HEK293 (cell line): Measurements from ENCODE around the gene CHST14.

Source experiments
- CTCF ChIA-PET: fragments of 350-600 bp; formaldehyde crosslinking; extraction: SDS; loops from one replicate; lab custom pipeline; 2021; ENCODE audit warnings: antibody characterized with exemption; lab: Yijun Ruan, JAX
- POLR2A ChIA-PET: fragments of 300-600 bp; formaldehyde crosslinking; extraction: SDS; loops from one replicate; lab custom pipeline; 2020; ENCODE audit warnings: antibody characterized with exemption, inconsistent platforms; lab: Yijun Ruan, JAX
- H3K27ac ChIP-seq: fragments of 200-500 bp; sonication (Bioruptor generic); 2 replicates; pipeline ENCODE4 v1.5.1; 2014; ENCODE audit warnings: low read depth, low read length, control low read depth, inconsistent platforms; ENCODE audit errors: extremely low read depth
- H3K36me3 ChIP-seq, 2 experiments: fragments of 200-500 bp in 1 of 2; sonication (Bioruptor generic) in 1 of 2; 1 replicate in 1 of 2; 2 replicates in 1 of 2; pipeline ENCODE4 v1.5.1; 2014 to 2017; ENCODE audit warnings: inconsistent platforms in 2 of 2, low read length in 2 of 2; ENCODE audit not compliant: control insufficient read depth in 2 of 2, insufficient read depth in 1 of 2
- H3K4me1 ChIP-seq: fragments of 200-500 bp; sonication (Bioruptor generic); 2 replicates; pipeline ENCODE4 v1.5.1; 2014; ENCODE audit warnings: mild to moderate bottlenecking, low read length, inconsistent platforms; ENCODE audit not compliant: control insufficient read depth, insufficient read depth
- H3K4me3 ChIP-seq: 2 replicates; pipeline ENCODE4 v1.5.1; 2011; ENCODE audit warnings: low read depth, mild to moderate bottlenecking, control low read depth, low read length, moderate library complexity
- H3K9me3 ChIP-seq: fragments of 200-500 bp; sonication (Bioruptor generic); 2 replicates; pipeline ENCODE4 v1.5.1; 2014; ENCODE audit warnings: low read depth, low read length, inconsistent platforms; ENCODE audit not compliant: control insufficient read depth, insufficient read depth
- HOXA7 ChIP-seq: sonication (generic); formaldehyde crosslinking; IDR thresholded peaks from 2 replicates; pipeline ENCODE4 v1.8.1; 2022; ENCODE audit warnings: missing genetic modification reagents, borderline replicate concordance
- OVOL3 ChIP-seq: fragments of 450-650 bp; formaldehyde crosslinking; IDR thresholded peaks from 2 replicates; pipeline ENCODE4 v1.5.1; 2016; ENCODE audit warnings: missing biosample characterization, missing genetic modification characterization
- PRDM1 ChIP-seq: fragments of 450-650 bp; formaldehyde crosslinking; IDR thresholded peaks from 2 replicates; pipeline ENCODE4; 2016; ENCODE audit warnings: missing biosample characterization, missing genetic modification characterization
- ZFP3 ChIP-seq: fragments of 450-650 bp; formaldehyde crosslinking; IDR thresholded peaks from 2 replicates; pipeline ENCODE4 v1.5.1; 2016; ENCODE audit warnings: low read depth, missing biosample characterization, missing genetic modification characterization
- ZNF169 ChIP-seq: fragments of 450-650 bp; formaldehyde crosslinking; IDR thresholded peaks from 2 replicates; pipeline ENCODE4 v1.5.1; 2016; ENCODE audit warnings: missing biosample characterization, missing genetic modification characterization
- ZNF211 ChIP-seq: fragments of 450-650 bp; formaldehyde crosslinking; IDR thresholded peaks from 2 replicates; pipeline ENCODE4 v1.5.1; 2016; ENCODE audit warnings: low read depth, missing biosample characterization, missing genetic modification characterization
- ZNF335 ChIP-seq: fragments of 450-650 bp; formaldehyde crosslinking; conservative IDR thresholded peaks from 2 replicates; pipeline ENCODE4 v1.5.1; 2016; ENCODE audit warnings: missing biosample characterization, missing genetic modification characterization
- ZNF518A ChIP-seq: fragments of 450-650 bp; formaldehyde crosslinking; conservative IDR thresholded peaks from 2 replicates; pipeline ENCODE4 v1.5.1; 2016; ENCODE audit warnings: low read depth, missing biosample characterization, missing genetic modification characterization
- ZNF555 ChIP-seq: fragments of 450-650 bp; formaldehyde crosslinking; conservative IDR thresholded peaks from 2 replicates; pipeline ENCODE4 v1.5.1; 2017; ENCODE audit warnings: missing biosample characterization, mild to moderate bottlenecking, missing genetic modification characterization, inconsistent platforms
- ZNF600 ChIP-seq: fragments of 450-650 bp; formaldehyde crosslinking; IDR thresholded peaks from 2 replicates; pipeline ENCODE4 v1.5.1; 2016; ENCODE audit warnings: missing biosample characterization, missing genetic modification characterization
- ZNF610 ChIP-seq: fragments of 450-650 bp; formaldehyde crosslinking; IDR thresholded peaks from 2 replicates; pipeline ENCODE4 v1.5.1; 2016; ENCODE audit warnings: missing biosample characterization, missing genetic modification characterization, borderline replicate concordance
- ZNF621 ChIP-seq: fragments of 450-650 bp; formaldehyde crosslinking; IDR thresholded peaks from 2 replicates; pipeline ENCODE4 v1.5.1; 2017; ENCODE audit warnings: missing biosample characterization, missing genetic modification characterization
- ZNF645 ChIP-seq: fragments of 450-650 bp; formaldehyde crosslinking; IDR thresholded peaks from 2 replicates; pipeline ENCODE4; 2016; ENCODE audit warnings: missing biosample characterization, missing genetic modification characterization
- ZNF658 ChIP-seq: fragments of 450-650 bp; formaldehyde crosslinking; IDR thresholded peaks from 2 replicates; pipeline ENCODE4; 2016; ENCODE audit warnings: missing biosample characterization, missing genetic modification characterization
- ZNF768 ChIP-seq: fragments of 450-650 bp; formaldehyde crosslinking; IDR thresholded peaks from 2 replicates; pipeline ENCODE4 v1.5.1; 2018; ENCODE audit warnings: missing biosample characterization, mild to moderate bottlenecking, missing genetic modification characterization
- ZXDB ChIP-seq: fragments of 450-650 bp; formaldehyde crosslinking; IDR thresholded peaks from 2 replicates; pipeline ENCODE4 v1.5.1; 2016; ENCODE audit warnings: missing biosample characterization, missing genetic modification characterization
- TF ChIP-seq, protein P1 (sequence below): fragments of 450-650 bp; formaldehyde crosslinking; IDR thresholded peaks from 2 replicates; pipeline ENCODE4 v1.5.1; 2016; ENCODE audit warnings: missing biosample characterization, missing genetic modification characterization

CHST14 gene

DNA sequence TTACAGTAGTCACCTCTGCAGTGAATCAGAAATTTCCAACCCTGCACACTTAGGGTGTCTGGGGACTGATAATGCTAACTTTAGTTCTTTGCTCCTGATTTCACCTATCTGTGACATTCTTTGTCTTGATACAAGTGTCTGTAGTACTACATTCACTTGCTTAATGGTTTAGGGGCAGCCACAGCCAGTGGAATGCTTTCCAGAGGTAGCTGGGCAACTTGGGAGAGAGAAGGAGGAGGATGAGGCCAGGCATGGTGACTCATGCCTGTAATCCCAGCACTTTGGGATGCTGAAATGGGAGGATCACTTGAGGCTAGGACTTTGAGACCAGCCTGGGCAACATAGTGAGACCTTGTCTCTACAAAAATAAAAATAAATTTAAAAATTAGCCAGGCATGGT lies 21.5 kb upstream of the CHST14 start (continued):
- TF ChIP-seq ZNF518A (tag by site-specific recombination) (no peak), ZNF335 (tag by site-specific recombination) (no peak), ZNF211 (no peak), PRDM1 (peak; percentile 61), ZXDB (tag by site-specific recombination) (no peak), HOXA7 (CRISPR knock-in tag) (no peak), ZNF768 (no peak), ZNF169 (tag by site-specific recombination) (no peak), OVOL3 (tag by site-specific recombination) (no peak), ZNF555 (tag by site-specific recombination) (no peak), ZNF610 (tag by site-specific recombination) (no peak), ZNF658 (tag by site-specific recombination) (no peak), ZNF621 (tag by site-specific recombination) (no peak), ZNF645 (tag by site-specific recombination) (no peak)
- TF ChIP-seq, protein P1, sequence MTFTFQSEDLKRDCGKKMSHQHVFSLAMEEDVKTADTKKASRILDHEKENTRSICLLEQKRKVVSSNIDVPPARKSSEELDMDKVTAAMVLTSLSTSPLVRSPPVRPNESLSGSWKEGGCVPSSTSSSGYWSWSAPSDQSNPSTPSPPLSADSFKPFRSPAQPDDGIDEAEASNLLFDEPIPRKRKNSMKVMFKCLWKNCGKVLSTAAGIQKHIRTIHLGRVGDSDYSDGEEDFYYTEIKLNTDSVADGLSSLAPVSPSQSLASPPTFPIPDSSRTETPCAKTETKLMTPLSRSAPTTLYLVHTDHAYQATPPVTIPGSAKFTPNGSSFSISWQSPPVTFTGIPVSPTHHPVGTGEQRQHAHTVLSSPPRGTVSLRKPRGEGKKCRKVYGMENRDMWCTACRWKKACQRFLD (tag by site-specific recombination): no peak

- ChIA-PET CTCF (interaction anchor here (0.6 to 1.5 kb wide), 4 partner anchors 20 to 199 kb away, joined by 3 read pairs; no protein-coding TSS in a partner anchor), POLR2A (interaction anchor here (1.3 kb wide), 1 partner anchor 9 kb away, joined by 3 read pairs; the partner anchor contains the start of gene BAHD1)
- Histone ChIP-seq H3K9me3 (no peaks in the 10 kb centered on the region), H3K36me3 (no peaks in the 10 kb centered on the region), H3K4me3 (no peak overlapping the region), H3K27ac (no peak overlapping the region), H3K4me1 (peaks cover 8% of the 10 kb centered on the region)
- TF ChIP-seq ZFP3 (tag by site-specific recombination) (no peak), ZNF600 (tag by site-specific recombination) (0 out of 2 replicates have a peak, but pooled peaks have one; percentile 12)
Measured at GRCh38 chr15:40450047-40450446, 20.7 kb upstream of the CHST14 start.
